ENCODE measurements around the gene C1RL.
"Not testable (repeated sequence)": the region's sequence is repeated elsewhere in the genome, so short reads cannot be mapped to it uniquely, and the experiment has no call there.

Gene C1RL

GRCh38 chr12:7061596-7061995, 47.4 kb downstream of the C1RL start:
- DNase-seq (ENCODE audit: low read depth), result no peak

- DNase-seq (ENCODE audit: low read depth), result no peak
These were observed 47.9 kb downstream of the C1RL start for GRCh38 chr12:7061138-7061537.

GRCh38 chr12:7060353-7060954, 48.6 kb downstream of the C1RL start, which contains the start of gene C1S:
TSS of gene C1S (plus strand) at chr12:7060718. CDS start at chr12:7061913, 1,195 bp downstream.
- peak; percentile 95 for DNase-seq (ENCODE audit: low read depth)

DNA sequence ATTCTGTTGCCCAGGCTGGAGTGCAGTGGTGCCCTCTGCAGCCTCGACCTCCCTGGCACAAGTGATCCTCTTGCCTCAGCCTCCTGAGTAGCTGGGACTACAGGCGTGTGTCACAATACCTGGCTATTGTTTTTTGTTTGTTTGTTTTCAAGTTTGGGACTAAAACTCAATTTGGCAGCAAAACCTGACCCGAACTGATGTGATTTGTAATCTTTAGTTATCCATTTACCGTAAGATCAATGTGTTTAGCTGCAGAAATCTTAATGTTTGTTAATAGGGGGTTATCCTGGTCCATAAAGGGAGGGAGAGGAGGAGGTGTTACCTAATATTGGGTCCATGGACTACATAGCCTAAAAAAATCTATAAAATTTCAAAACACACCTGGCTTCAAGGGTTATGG, 49.2 kb downstream of the C1RL start:
- no peak for DNase-seq (ENCODE audit: low read depth)

DNA sequence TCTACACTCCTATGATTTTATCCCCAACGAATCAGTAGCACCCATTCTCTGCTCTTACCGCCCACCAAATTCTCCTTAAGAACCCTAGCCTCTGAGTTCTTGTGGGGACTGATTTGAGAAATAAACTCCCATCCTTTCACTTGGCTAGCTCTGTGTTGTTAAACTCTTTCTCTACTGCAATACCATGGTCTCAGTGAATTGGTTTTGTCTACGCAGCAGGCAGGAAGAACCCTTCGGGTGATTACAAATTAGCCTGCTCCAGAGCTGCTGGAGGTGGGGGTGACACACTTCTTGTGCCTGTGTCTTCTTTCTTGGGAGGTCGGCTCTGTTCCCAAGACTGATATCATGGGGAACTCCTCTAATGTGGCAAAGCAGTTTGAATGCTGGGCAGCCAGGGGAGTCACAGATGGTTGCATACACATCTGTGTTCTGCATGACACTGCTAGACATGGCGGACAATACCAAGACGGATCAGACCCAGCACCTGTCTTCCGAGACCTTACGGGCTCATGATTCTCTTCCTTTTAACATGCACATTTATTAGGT, 50.1 kb downstream of the C1RL start:
- DNase-seq (ENCODE audit: low read depth), result no peak

GRCh38 chr12:7058163-7058845, 50.7 kb downstream of the C1RL start:
- no peak for DNase-seq (ENCODE audit: low read depth)

DNA sequence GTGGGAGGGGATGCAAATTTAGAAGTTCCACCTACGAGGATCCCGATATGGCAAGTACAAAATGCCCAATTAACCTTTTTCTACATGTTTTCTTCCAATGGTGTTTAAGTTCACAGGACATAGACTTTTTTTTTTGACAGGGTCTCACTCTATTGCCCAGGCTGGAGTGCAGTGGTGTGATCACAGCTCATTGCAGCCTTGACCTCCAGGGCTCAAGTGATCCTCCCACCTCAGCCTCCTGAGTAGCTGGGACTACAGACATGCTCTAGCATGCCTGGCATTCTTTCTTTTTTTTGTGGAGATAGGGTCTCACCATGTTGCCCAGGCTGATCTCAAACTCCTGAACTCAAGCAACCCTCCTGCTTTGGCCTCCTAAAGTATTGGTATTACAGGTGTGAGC, 53.3 kb downstream of the C1RL start:
- DNase-seq (ENCODE audit: low read depth), result not testable (repeated sequence)

DNA sequence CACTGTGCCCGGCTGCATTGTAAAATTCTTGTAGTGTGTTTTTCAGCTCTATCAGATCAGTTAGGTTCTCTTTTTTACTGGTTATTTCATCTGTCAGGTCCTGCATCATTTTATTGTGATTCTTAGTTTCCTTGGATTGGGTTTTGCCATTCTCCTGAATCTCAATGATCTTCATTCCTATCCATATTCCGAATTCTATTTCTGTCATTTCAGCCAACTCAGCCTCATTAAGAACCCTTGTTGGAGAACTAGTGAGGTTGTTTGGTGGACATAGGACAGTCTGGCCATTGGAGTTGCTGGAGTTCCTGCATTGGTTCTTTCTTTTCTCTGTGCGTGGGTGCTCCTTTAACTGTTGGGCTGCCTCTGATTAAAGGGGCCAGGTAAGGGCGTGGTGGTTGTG, 54.1 kb downstream of the C1RL start:
- no peak for DNase-seq (ENCODE audit: low read depth)

DNA sequence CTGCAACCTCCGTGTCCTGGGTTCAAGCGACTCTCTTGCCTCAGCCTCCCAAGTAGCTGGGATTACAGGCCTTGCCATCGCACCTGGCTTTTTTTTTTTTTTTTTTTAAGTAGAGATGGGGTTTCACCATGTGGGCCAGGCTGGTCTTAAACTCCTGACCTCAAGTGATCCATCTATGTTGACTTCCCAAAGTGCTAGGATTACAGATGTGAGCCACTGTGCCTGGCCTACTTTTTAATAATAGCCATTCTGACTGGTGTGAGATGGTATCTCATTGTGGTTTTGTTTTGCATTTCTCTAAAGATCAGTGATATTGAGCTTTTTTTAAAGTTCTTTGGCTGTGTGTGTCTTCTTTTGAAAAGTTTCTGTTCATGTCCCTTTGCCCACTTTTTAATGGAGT, 59.0 kb downstream of the C1RL start:
- not testable (repeated sequence) for DNase-seq (ENCODE audit: low read depth)

DNA sequence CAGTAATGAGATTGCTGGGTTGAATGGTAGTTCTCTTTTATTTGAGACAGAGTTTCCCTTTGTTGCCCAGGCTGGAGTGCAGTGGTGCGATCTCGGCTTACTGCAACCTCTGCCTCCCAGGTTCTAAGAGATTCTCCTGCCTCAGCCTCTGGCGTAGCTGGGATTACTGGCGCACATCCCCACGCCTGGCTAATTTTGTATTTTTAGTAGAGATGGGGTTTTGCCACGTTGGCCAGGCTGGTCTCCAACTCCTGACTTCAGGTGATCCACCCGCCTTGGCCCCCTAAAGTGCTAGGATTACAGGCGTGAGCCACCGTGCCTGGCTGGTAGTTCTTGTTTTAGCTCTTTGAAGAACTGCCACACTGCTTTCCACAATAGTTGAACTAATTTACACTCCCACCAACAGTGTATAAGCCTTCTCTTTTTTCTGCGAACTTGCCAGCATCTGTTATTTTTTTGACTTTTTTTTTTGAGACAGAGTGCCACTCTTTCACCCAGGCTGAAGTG, 59.5 kb downstream of the C1RL start:
- DNase-seq (ENCODE audit: low read depth), result not testable (repeated sequence)

- DNase-seq (ENCODE audit: low read depth), result no peak
These were observed 61.7 kb downstream of the C1RL start for GRCh38 chr12:7047306-7047705.

GRCh38 chr12:7046383-7047105, 62.5 kb downstream of the C1RL start:
- DNase-seq (ENCODE audit: low read depth), result no peak

DNA sequence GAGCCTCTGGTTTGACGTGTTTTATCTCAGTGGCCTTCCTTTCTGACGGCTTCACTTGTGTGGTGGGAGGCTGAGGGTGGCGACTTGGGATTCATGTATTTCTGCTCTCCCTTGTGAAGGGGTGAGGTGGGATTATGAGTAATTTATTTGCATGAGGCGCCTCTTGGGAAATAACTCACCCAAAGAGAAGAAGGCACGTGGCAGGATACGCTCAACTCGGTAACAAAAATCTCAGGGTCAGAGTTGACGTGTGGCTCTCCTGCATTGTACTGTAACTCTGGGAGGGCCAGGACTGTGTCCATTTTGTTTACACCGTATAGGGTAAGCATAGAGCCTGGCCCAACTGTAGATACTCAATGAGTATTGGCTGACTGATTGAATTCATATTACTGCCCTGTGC, 63.1 kb downstream of the C1RL start:
- no peak for DNase-seq (ENCODE audit: low read depth)

Measured in iris pigment epithelial cell (primary cell).